GM19351 (cell line): ENCODE results near the gene CIB1.

Experiments used
- ATAC-seq: cut with Tn5 transposase; IDR thresholded peaks from one replicate; pipeline ENCODE4 v1.9.1; 2021; ENCODE audit warnings: mild to moderate bottlenecking, moderate library complexity; ENCODE audit not compliant: unreplicated experiment

The CIB1 gene

DNA sequence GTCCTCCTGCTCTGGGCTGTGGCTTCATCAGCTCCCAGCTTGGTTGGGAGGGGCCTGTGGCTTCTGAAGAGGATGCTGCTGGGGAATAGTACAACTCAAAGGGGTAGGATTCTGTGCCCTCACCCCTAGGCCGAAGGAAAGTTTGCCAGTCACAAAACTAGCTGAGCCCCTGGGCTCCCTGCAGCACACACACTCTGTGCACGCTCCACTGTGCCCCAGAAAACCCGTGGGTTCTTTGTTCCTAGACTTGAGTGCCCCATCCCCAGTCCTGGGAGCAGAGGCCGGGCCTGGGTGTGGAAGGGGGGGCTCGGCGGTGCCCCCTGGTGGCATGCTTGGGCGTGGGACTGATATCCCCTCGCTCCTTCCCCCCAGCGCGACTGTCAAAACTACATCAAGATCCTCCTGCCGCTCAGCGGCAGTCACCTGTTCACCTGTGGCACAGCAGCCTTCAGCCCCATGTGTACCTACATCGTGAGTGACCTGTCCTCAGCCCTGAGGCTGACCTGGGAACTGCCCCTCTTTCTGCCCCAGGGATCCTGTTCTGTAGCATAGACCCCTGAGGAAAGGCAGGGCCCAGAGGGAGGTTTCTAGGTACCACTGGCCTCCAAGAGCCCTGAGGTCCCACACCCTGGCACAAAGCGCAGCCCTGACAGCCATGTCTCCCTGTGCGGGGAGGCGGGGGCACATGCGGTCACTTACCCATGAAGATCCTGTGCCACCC is 14.2 kb downstream of the CIB1 start:
- ATAC-seq: no peak

DNA sequence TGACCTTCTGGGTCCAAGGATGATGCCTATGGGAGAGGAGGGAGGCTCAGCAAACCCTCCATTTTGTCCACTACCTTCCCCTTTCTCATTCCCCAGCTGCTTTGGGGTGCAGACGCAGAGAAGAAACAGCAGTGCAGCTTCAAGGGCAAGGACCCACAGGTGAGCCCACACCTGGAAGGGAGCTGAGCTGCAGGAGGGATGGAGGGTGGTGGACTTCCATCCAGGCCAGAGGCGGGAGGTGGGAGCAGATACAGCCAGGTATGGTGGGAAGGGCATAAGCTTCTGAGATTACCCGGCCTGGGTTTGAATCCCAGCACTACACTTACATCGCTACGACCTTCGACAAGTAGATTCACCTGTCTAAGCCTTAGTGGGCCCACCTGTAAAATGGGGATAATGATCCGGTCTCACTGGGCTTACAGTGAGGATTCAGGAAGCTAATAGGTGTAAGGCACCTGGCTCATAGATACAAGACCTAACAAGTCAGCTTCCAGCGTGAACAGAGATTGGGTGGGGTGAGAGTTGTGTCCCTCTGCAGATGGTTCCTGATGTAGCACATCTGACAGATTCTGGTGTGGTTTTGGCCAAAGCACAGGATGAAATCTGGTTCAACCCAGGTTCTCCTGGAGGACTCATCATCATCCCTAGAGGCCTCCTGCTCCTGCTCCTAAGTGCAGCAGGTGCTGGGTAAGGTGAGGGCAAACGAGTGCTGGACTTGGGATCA is 15.9 kb downstream of the CIB1 start:
- no peak for ATAC-seq

DNA sequence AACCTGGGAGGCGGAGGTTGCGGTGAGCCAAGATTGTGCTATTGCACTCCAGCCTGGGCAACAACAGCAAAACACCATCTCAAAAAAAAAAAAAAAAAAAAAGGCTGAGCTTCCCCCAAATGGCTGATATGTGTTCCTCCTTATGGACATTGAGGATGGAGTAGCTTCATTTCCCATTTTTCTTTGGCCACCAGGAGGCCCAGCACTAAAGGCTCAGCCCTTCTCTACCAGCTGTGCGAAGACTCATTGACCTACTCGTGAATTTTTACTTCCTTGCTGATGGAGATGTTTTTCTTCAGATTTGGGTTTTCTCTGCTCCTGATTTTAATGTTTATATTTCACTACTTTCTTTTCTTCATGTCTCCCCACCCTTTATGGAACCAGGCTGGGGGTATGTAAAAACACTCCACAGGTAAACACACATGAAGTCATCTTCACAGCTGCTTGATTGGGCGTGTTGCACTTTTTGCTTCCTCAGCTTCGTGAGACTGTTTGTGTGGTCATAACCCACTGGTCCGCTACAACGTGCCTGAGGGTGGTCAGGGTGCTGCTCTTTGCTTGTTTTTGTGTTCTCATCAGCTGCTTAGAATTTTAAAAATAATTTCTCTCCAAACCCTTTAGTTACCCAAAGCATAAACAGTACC is 19.1 kb downstream of the CIB1 start:
- no peak for ATAC-seq

DNA sequence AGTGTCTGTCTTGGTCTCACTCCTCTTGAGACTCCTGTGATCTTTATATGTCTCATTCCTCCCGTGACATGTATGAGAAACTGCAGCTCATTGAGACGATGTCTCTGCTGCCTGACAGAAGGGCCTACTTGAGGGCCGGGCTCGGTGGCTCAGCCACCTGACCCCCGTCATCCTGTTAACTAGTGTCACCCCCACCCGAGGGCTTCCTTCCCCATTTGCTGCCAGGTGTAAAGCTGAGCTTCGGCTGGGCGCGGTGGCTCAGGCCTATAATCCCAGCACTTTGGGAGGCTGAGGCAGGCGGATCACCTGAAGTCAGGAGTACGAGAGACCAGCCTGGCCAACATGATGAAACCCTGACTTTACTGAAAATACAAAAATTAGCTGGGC is 19.9 kb downstream of the CIB1 start:
- no peak for ATAC-seq

DNA sequence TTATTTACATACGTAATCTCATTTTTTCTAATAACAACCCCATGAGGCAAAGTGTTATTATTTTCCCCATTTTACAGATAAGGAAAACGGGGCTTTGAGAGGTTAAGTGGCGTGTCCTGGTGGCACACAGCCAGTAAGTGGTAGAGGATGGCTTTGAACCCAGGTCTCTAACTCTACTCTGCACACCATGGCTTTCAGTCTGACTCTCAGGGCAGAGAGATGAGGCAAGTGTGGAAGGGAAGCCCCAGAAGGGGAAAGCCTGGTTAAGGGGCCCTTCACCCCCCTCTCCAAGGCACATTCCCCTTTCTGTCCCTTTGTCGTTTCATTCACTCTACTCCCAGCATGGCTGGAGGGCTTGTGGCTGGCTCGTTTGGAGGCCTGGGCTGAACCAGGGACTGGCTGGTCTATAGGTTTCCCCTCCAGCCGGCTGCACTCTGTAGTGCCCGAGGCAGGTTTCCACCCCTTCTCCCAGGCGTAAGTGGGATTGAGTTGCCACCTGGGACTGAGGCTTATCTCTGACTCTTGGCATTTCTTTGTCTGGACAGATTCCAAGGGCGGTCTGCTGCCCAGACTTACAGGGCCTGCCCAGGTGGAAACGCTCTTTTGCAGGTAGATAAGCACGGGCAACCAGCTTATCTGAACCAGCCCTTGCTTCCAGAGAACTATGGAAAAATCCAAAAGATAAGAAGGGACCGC is 20.5 kb downstream of the CIB1 start:
- no peak for ATAC-seq

DNA sequence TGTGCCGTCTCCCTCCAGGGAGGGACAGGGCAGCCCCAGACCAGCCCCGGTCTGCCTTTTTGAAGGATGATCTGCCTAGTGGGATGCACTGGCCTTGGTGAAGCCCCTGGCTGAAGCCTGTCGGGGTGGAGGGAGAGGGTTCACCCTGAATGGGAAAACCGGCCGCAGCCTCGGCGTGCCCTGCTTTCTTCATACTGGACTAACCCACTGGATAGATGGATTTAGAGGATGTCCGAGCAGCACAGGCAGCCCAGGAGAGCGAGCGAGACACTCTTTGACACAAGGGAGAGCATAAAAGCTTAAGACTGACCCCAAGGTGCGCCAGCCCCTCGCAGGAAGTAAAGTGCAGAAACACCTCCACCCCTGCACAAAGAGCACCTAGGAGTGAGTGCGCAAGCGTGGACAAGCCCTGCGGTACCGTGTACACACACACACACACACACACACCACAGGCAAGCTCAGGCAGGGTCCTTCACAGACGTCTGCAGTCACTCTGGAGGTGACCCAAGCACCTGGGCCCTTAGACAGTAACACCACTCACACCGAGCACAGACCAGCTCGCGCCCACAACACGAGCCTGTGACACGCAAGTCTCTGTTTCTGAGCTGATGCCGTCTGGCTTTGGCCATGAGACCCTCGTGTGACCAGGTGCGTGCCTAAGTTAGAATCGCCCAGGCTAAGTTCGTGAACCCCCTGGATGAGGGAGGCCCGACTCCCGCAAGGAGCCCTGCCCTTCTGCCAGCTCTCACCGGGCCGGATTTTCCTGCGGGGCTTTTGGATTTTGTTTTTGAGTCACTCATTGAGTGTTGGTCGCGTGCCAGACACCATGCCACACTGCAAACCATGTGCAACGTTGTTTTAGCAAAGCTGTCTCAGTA is 21.3 kb downstream of the CIB1 start:
- ATAC-seq: no peak

DNA sequence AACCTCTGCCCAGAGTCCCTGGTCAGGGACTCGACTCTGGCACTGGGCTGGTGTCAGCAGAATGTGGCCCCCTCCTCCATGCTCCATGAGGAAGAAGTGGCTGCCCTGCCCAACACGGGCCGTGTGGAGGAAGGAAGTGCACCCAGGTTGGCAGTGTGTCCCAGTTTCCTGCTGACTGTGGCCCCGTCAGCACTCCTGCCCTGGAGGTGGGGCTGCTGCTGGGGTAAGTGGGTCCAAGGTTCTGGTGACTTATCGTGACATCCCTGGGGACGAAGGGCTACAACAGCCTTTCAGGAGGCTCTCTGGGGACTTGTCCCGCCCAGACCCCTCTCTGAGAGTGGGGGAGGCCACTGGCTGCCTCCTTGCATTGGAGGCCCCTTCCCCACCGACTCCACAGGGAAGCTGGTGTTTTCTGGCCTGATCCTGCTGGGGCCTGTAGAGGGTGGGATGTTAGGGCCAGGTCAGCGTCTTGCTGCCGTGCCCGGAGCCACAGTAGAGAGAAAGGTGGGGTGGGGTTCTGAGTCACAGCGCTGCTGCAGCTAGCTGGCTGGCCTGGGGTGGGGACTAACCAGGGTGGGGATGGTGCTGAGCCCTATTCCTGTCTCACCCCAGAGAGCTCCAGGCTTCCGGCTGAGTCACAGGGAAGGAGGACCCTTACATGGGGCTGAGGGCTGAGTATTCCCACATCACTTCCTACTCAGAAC is 22.1 kb downstream of the CIB1 start:
- ATAC-seq: no peak

DNA sequence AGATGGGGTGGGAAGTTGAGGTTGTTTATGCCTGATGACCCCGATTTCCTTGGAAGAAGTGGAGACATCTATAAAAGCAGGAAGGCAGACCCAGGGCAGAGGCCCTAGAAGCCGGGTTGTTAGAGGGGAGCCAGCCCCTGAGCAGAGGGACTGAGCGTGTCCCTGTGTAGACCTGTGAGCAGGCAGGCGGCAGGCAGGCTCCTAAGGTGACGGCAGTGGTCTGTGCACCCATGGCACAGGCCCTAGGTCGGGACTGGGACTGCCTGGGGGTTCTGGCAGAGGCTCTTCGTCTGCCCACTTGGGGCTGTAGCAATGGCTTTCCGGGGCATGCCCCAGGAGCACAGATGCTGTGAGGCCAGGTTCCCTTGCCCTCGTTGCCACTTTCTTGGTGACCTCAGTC is 22.7 kb downstream of the CIB1 start:
- ATAC-seq: no peak

DNA sequence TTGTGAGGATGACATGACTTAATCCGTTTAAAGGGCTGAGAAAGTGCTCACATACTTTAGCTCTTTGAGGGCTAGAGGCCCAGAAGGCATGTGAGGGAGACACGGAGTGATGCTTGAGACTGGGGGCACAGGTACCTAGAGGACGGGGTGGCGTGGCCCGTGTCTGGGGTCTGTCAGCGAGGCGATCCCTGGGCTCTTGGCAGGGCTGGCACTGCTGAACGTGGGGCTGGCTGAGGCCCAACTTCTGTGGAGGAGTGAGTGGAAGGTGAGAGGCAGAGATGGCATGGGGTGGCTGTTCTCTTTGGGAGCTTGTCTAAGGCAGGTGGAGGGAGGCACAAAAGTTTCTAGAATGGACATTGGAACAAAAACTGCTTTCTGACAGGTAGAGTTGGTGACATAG is 23.1 kb downstream of the CIB1 start:
- no peak for ATAC-seq

DNA sequence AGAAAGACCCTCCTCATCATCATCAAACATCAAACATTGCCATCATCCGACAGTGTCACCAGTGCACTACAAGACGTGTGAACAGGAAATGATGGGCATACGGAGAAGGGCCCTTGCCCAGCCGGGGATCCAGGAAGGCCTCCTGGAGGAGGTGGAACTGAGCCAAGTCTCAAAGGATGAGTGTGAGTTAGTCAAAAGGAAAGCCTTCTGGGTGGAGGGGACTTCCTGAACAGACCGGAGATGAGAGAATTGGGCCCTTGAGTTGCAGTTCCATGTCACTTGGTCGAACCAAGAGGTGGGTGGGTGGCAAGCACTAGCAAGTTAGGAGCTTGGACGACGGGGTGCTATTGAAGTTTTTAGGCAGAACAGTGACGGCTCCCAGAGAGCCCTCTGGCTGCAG is 24.1 kb downstream of the CIB1 start:
- ATAC-seq: no peak

DNA sequence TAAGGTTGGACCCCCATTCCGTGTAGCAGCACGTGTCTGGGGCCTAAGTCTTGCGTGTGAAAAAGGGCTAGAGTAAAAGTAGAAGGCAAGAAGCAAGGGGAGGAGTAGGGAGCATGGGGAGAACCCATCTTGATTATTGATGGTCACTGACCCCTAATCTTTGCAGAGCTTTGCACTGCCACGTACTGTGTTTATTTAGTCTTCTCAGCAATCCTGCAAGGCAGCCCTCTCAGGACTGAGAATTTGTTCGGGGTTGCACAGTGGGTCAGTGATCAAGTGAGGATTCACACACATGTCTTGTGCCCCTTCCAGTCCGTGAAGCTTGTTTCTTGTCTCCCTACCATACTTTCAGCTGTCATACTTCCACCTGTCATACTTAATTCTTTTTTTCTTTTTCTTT is 25.4 kb downstream of the CIB1 start:
- ATAC-seq: no peak

DNA sequence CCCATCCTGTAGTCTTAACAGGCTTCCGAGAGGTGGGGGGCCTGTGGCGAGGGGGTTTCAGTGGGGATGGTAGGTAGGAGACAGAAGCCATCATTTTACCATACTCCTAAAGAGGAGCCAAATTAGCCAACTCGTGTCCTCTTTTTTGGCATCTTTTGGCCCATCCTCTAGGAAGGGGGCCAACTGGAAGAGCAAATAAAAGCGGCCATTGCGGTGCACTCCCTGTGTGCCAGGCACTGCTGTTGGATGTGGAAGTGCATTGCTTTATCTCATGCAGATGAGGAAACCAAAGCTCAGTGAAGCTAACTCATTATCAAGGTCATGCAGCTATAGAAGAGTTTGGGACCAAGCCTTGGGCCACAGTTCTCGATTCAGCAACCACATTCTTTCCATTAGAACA is 26.5 kb downstream of the CIB1 start:
- ATAC-seq: no peak

DNA sequence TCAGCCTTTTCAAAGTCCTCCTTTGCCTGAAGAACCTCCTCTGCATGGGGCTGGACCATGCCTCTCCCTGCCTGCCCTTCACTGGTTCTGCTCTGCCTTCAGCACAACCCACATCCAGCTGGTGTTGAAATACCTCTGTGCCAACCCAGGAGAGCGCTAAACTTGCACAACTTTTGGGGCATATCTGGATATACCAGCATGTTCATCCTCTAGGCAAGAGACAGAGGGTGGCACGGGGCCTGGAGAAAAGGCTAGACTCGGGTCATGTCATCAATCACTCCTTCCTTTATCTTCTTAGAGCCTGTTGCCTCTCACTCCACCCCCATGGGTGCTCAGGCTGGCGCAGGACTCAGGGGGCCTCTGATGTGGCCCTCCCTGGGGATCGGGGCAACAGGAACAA is 27.9 kb downstream of the CIB1 start:
- no peak for ATAC-seq

DNA sequence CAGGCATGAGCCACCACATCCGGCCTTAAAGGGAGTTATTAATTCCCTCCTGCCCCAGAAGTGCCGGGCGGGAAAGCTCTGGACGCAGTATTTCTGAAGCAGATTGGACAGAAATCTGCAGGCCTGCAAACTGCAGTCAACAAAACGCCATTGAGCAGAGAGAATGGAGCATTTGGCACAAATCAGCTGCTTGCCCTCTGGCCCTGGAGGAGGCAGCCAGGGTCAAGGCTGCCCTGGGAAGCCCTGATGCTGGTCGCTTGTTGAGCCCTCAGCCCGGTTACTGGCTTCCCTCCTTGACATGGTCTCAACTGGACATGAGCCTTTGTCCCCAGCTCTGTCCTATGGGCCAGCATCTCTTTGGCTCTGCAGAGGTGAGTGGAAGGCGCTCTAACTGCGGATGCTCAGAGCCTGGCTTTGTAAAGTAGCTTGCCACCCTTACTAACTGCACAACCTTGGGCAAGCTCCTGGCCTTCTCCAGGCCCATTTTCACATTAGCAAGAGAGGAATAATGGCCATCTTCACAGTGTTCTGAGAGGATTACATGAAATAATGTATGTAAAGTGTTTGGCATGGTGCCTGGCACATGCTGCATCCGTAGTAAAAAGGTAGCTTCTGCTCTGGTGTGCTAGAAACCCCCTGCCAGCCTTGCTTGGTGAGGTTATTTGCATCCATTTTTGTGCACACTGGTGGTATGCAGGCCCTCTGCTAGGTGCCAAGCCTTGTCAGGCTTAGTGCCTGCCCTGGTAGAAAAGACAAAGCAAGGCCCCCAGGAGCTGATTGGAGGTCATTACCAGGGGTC is 28.5 kb downstream of the CIB1 start:
- ATAC-seq: no peak

DNA sequence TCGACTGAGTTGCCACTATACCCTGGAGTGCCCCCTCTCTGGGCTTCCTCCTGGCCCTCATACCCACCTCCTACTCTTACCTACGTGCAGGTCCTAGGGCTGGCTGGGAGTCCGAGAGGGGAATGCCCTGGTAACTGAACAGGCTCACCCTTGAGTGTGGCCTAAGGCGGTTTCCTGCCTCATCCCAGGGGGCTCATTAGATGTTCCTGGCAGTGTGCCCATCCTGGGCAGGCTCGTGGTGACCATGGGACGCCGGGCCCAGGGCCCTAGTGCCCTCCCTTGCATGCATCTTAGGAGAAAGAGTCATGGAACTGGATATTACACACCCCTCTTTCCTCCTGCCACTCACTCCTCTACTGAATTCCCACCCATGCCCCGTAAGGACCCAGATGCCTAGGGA is 29.8 kb downstream of the CIB1 start:
- ATAC-seq: no peak

DNA sequence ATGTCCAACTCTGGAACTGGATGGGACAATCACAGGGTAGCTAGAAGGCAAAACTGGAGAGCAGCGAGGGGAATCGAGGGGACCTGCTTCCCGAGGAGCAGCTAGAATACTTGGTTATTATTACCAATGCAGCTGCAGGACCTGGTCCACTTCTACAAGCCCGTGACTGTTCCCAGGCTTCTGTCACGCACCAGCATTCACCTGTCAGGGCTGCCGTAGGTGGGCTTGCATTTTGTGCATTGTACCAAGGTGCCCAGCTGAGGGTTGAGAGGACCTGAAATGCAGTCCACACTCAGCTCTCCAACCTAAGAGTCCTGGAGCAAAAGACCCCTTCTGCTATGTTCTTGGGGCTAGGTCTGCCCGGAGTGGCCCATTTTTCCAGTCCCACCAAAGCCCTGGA is 30.3 kb downstream of the CIB1 start:
- ATAC-seq: no peak

DNA sequence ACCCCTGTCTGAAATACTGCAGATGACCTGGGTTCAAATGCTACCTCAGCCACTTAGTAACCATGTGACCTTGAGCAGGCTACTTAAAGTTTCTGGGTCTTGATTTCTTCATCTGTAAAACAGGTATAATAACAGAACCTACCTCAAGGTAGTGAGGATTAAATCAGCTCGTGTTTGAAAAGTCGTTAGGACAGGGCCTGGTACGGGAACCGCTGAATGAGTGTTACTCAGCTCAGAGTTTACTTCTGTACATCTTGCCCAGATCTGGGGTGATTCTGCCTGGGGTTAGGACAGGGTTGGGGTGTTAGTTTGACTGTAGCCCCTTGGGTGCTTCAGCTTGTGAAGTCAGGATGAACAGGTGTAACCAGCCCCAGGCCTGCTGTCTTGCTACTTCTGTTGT is 30.8 kb downstream of the CIB1 start:
- no peak for ATAC-seq

DNA sequence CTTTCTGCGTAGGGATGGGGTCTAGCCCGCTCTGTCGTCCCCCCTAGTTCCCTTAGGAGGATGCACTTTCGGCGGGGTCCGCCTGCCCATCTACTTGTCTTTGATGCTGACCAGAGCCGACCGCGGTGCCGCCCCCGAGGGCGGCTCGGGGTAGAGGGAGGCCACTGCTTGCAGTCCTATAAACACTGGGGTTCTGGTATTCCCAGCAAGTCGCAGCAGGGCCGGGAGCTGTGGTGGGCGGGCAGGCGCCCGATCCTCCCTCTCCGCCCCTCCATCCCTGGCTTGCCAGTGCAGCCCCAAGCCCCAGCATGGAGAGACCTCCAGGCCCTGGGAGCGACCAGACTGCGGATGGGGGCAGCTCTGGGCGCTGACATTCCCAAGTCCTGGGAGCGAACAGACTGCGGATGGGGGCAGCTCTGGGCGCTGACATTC is 31.8 kb downstream of the CIB1 start:
- no peak for ATAC-seq
